Endothelial cell of umbilical vein (primary cell): ENCODE measurements around the gene SRBD1. TPM values are rescaled to one million over a fixed set of nuclear protein-coding genes. Genes with fewer than 3 reads are reported as not detected.

Experiments used
- BruUV-seq: library from RNA; stranded (reverse); fragments of 400-500 nt; replicated peaks from 2 replicates; lab custom pipeline; 2021; lab: Mats Ljungman, UMichigan
- CTCF ChIA-PET: fragments of 300-600, 350-600 bp; sonication (Branson Sonifier 250); formaldehyde crosslinking; loops from one replicate; lab custom pipeline; 2021; ENCODE audit warnings: antibody characterized with exemption, inconsistent platforms; lab: Charles Lee
- POLR2A ChIA-PET: fragments of 300-600, 350-600 bp; sonication (Branson Sonifier 250); formaldehyde crosslinking; loops from one replicate; lab custom pipeline; 2021; ENCODE audit warnings: antibody characterized with exemption, inconsistent platforms; lab: Charles Lee
- DNase-seq: peaks from one replicate; pipeline ENCODE4 v3.0.0-alpha.2; 2011; ENCODE audit warnings: low read depth, low spot score
- FAIRE-seq: peaks from 2 replicates; lab custom pipeline; 2011; peaks lifted over from hg19 to GRCh38; lab: Jason Lieb, UNC
- H2AFZ ChIP-seq: 2 replicates; pipeline ENCODE4 v1.6.0; 2012; ENCODE audit warnings: low read depth, low read length, control low read depth, inconsistent platforms
- H3K27ac ChIP-seq: 2 replicates; pipeline ENCODE4 v1.5.1; 2011; ENCODE audit warnings: low read depth, mild to moderate bottlenecking, control low read depth, low read length, moderate library complexity; ENCODE audit not compliant: insufficient read depth
- H3K27me3 ChIP-seq, 2 experiments: 2 replicates each; pipeline versions ENCODE4 v1.6.0 to v1.6.1; 2011; ENCODE audit warnings: low read length in 2 of 2, mixed read lengths in 1 of 2; ENCODE audit not compliant: control insufficient read depth in 2 of 2, insufficient read depth in 2 of 2
- H3K36me3 ChIP-seq, 2 experiments: 2 replicates in 1 of 2; 3 replicates in 1 of 2; pipeline ENCODE4 v1.5.1; 2011; ENCODE audit warnings: low read length in 2 of 2, mild to moderate bottlenecking in 1 of 2, moderate library complexity in 1 of 2; ENCODE audit not compliant: control insufficient read depth in 2 of 2, insufficient read depth in 2 of 2; ENCODE audit errors: extremely low read depth in 1 of 2
- H3K4me1 ChIP-seq: 3 replicates; pipeline ENCODE4 v1.5.1; 2011; ENCODE audit warnings: mild to moderate bottlenecking, low read length; ENCODE audit not compliant: control insufficient read depth, insufficient read depth; ENCODE audit errors: extremely low read depth
- H3K4me2 ChIP-seq: 2 replicates; pipeline ENCODE4 v1.6.1; 2011; ENCODE audit warnings: low read length, control low read depth, mixed read lengths; ENCODE audit not compliant: insufficient read depth
- H3K4me3 ChIP-seq, 3 experiments: fragments of 200-600 bp in 1 of 3; sonication (generic), shearing (Covaris generic) in 1 of 3; replicated peaks in 1 of 3; 2 replicates each; pipeline ENCODE4 v1.5.1; 2011 to 2016; ENCODE audit warnings: control low read depth in 3 of 3, low read length in 3 of 3, mild to moderate bottlenecking in 2 of 3, inconsistent platforms in 1 of 3, low read depth in 1 of 3, moderate library complexity in 1 of 3; ENCODE audit not compliant: insufficient read depth in 1 of 3
- H3K79me2 ChIP-seq: 2 replicates; pipeline ENCODE4 v1.6.0; 2012; ENCODE audit warnings: low read length, inconsistent platforms; ENCODE audit not compliant: control insufficient read depth, insufficient read depth
- H3K9ac ChIP-seq: replicated peaks from 2 replicates; pipeline ENCODE3; 2011; ENCODE audit warnings: low read length, control low read depth; ENCODE audit not compliant: insufficient read depth; ENCODE audit errors: extremely low read depth
- H3K9me1 ChIP-seq: replicated peaks from 3 replicates; pipeline ENCODE4 v1.6.0; 2011; ENCODE audit warnings: mild to moderate bottlenecking, low read length; ENCODE audit not compliant: control insufficient read depth, insufficient read depth; ENCODE audit errors: extremely low read depth
- H3K9me3 ChIP-seq: replicated peaks from 2 replicates; pipeline ENCODE4 v1.5.1; 2012; ENCODE audit warnings: low read length, inconsistent platforms; ENCODE audit not compliant: control insufficient read depth, insufficient read depth
- H4K20me1 ChIP-seq: replicated peaks from 2 replicates; pipeline ENCODE3; 2011; ENCODE audit warnings: mild to moderate bottlenecking, low read length; ENCODE audit not compliant: control insufficient read depth, insufficient read depth; ENCODE audit errors: extremely low read depth
- CTCF ChIP-seq, 2 donors: IDR thresholded peaks; 1 replicate in 1 of 2; 2 replicates in 1 of 2; pipeline ENCODE4 v1.5.1; 2011; ENCODE audit warnings: low read length in 2 of 2, mild to moderate bottlenecking in 2 of 2, moderate library complexity in 2 of 2, control low read depth in 1 of 2, inconsistent platforms in 1 of 2, low read depth in 1 of 2; ENCODE audit not compliant: insufficient read depth in 1 of 2; ENCODE audit errors: extremely low read depth in 1 of 2
- EZH2 ChIP-seq: IDR thresholded peaks from 2 replicates; pipeline ENCODE4 v1.6.1; 2012; ENCODE audit warnings: borderline replicate concordance, low read depth, mild to moderate bottlenecking, moderate library complexity, low read length, inconsistent platforms; ENCODE audit not compliant: severe bottlenecking
- FOS ChIP-seq: IDR thresholded peaks from 2 replicates; pipeline ENCODE4 v1.6.1; 2011; ENCODE audit warnings: mild to moderate bottlenecking, low read length, moderate library complexity, borderline replicate concordance; ENCODE audit not compliant: insufficient read depth
- GATA2 ChIP-seq: IDR thresholded peaks from 2 replicates; pipeline ENCODE4 v1.7.0; 2011; ENCODE audit warnings: low read depth, mild to moderate bottlenecking, moderate library complexity, mixed read lengths, low read length; ENCODE audit not compliant: insufficient read length, insufficient read depth
- JUN ChIP-seq: IDR thresholded peaks from 2 replicates; pipeline ENCODE4 v1.6.1; 2011; ENCODE audit warnings: borderline replicate concordance, low read depth; ENCODE audit not compliant: insufficient read length, insufficient read depth
- MAX ChIP-seq: IDR thresholded peaks from 2 replicates; pipeline ENCODE4 v1.6.1; 2011; ENCODE audit not compliant: insufficient read depth, insufficient read length
- MYC ChIP-seq: IDR thresholded peaks from one replicate; pipeline ENCODE4 v1.6.1; 2011; ENCODE audit warnings: mild to moderate bottlenecking, low read depth, low read length
- POLR2A ChIP-seq: IDR thresholded peaks from 2 replicates; pipeline ENCODE4 v1.6.1; 2012; ENCODE audit warnings: low read depth, mild to moderate bottlenecking, control low read depth, low read length
- POLR2AphosphoS5 ChIP-seq: IDR thresholded peaks from 2 replicates; pipeline ENCODE4 v1.6.1; 2012; ENCODE audit warnings: low read depth, mild to moderate bottlenecking, control low read depth, low read length, moderate library complexity; ENCODE audit not compliant: insufficient read depth
- dilution Hi-C: fragments of 300-500 bp; cut with MboI; formaldehyde crosslinking; loops from one replicate; pipeline ENCODE4 v1.15.0; 2019; ENCODE audit warnings: low sequenced_read_pairs; ENCODE audit not compliant: extremely low pct_ligation_motif_present
- intact Hi-C: fragments of 100-400 bp; cut with micrococcal nuclease; formaldehyde crosslinking; loops from one replicate; pipeline ENCODE4 v1.10.0; 2022
- polyA plus RNA-seq, 4 experiments: library from polyadenylated mRNA; depleted of rRNA in 3 of 4; stranded (reverse) in 3 of 4; unstranded in 1 of 4; fragments of >200 nt; gene quantifications; 2 replicates each; pipeline versions ENCODE4 v1.2.1 to v1.2.3, GENCODE V29; 2011 to 2012; ENCODE audit warnings: missing spikeins in 1 of 4
- total RNA-seq: library from RNA; stranded (reverse); gene quantifications from 2 replicates; pipeline ENCODE4 v1.2.3, GENCODE V29; 2021

The SRBD1 gene
- total and polyA plus RNA-seq, 2 donors (not counting 3 experiments of a cell fraction or from before 2014, with no cell fraction given), result 3.7 to 12.5 TPM

- intact Hi-C loops, result no loop called here
Measured at GRCh38 chr2:45452866-45453265, 158.2 kb downstream of the SRBD1 start.

More at GRCh38 chr2:45452866-45453265, 158.2 kb downstream of the SRBD1 start:
- Histone ChIP-seq H3K36me3 (no peaks in the 10 kb centered on the region), H2AFZ (no peak overlapping the region), H3K9me3 (no peaks in the 10 kb centered on the region), H3K4me2 (no peak overlapping the region), H3K9ac (no peak overlapping the region), H3K4me3 (no peak overlapping the region), H3K27me3 (no peaks in the 10 kb centered on the region), H3K27ac (no peak overlapping the region), H4K20me1 (no peaks in the 10 kb centered on the region), H3K79me2 (no peaks in the 10 kb centered on the region), H3K4me1 (no peaks in the 10 kb centered on the region), H3K9me1 (no peaks in the 10 kb centered on the region)
- BruUV-seq, result no TSS peak
- ChIA-PET CTCF (interaction anchor here (1.2 kb wide), 1 partner anchor 471 kb away, joined by 5 read pairs; no protein-coding TSS in a partner anchor), POLR2A (no interaction called here)
- no peak for TF ChIP-seq JUN
- no peak for TF ChIP-seq MYC
- no peak for TF ChIP-seq FOS
- TF ChIP-seq GATA2, result no peak
- TF ChIP-seq POLR2A, result no peak
- no peak for TF ChIP-seq CTCF (IDR thresholded peaks at IDR 0.05; ENCODE audit: extremely low read depth in 1 of 2, insufficient read depth in 1 of 2, low read depth in 1 of 2, low read length in 2 of 2)
- TF ChIP-seq EZH2, result no peak
- no peak for TF ChIP-seq POLR2AphosphoS5
- no peak for TF ChIP-seq MAX
- FAIRE-seq (no peak), DNase-seq (no peak)
- dilution Hi-C loops, result no loop called here
